ENCODE results near the gene ZNF625.
"Not testable (repeated sequence)": the region's sequence is repeated elsewhere in the genome, so short reads cannot be mapped to it uniquely, and the experiment has no call there.

ZNF625 gene

GRCh38 chr19:12137221-12137940, 19.2 kb downstream of the ZNF625 start:
- no peak for DNase-seq (ENCODE audit: low read depth in 2 of 2)

GRCh38 chr19:12133069-12133468, 23.5 kb downstream of the ZNF625 start:
- no peak for DNase-seq (ENCODE audit: low read depth in 2 of 2)

DNA sequence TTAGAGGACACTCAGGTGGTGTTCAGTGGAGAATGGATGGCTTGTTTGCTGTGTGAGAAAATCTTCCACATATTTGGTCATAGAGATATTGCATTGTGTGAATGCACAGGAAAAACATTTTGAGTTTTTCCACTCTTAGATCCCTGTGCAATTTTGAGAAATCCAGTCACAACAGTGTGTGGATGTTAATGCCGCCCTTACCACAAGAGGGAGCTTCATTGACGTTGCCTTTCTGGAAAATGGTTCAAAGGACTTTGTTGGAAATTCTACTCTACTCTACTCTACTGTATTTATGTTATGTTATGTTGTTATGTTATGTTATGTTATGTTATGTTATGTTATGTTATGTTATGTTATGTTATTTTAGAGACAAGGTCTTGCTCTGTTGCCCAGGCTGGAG, 29.8 kb downstream of the ZNF625 start:
- DNase-seq (ENCODE audit: low read depth in 2 of 2): no peak

DNA sequence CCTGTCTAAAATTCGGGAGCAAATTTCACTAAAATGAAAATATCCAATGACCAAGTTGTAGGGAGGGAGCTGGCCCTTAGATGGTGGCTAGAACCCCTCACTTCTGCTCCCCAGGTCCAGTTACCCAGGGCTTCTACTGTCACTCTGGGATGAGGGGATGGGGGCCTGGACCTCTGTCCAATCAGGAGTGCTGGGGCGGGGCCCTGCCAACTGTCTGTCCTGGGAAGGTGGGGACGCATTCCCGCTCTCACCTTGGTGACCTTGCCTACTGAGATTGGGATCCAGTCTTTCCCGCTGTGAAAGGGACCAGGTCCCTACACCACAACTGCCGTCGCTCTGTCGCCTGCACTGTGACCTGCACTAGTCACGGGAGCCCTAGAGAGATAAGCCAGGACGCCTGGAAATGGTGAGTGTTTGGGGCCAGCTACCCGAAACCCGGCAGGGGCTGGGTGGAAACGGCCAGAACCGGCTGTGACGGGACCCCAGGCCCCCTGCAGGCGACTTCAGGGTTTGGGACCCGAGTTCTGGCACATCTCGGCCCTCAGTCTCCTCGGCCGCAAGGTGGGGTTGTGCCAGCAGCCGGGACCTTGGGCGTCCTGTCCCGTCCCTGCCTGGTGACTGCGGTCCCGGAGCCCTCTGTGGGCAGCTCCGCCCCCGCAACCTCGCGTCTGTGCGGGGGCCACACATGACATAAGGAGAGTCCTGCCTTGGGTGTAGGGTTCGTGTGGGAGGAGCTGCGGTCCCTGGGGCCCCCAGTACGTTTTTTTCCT, 39.1 kb downstream of the ZNF625 start:
- no peak for DNase-seq (ENCODE audit: low read depth in 2 of 2)

DNA sequence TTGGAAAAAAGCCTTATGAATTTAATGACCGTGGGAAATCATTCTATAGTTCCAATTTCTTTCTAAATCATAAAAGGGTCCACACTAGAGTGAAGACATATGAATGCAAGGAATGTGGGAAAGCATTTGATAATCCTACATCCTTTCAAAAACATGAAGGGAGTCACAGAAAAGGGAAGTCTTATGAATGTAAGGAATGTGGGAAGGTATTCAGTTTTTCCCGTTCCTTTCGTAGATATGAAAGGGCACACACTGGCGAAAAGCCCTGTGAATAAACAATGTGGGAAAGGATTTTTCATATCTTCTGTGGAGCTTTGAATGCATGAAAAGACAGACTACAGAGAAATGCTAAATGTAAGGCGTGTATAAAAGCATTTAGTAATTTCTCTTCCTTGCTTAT, 43.4 kb downstream of the ZNF625 start:
- no peak for DNase-seq (ENCODE audit: low read depth in 2 of 2)

DNA sequence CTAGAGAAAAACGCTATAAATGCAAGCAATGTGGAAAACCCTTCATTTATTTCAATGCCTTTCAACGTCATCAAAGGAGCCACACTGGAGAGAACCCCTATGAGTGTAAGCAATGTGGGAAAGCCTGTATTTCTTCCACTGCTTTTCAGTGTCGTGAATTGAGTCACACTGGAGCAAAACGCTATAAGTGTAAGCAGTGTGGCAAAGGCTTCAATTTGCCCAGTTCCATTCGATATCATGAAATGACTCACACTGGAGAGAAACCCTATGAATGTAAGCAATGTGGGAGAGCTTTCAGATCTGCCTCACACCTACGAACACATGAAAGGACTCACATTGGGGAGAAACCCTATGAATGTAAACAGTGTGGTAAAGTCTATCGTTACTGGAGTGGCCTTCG, 43.8 kb downstream of the ZNF625 start:
- no peak for DNase-seq (ENCODE audit: low read depth in 2 of 2)

DNA sequence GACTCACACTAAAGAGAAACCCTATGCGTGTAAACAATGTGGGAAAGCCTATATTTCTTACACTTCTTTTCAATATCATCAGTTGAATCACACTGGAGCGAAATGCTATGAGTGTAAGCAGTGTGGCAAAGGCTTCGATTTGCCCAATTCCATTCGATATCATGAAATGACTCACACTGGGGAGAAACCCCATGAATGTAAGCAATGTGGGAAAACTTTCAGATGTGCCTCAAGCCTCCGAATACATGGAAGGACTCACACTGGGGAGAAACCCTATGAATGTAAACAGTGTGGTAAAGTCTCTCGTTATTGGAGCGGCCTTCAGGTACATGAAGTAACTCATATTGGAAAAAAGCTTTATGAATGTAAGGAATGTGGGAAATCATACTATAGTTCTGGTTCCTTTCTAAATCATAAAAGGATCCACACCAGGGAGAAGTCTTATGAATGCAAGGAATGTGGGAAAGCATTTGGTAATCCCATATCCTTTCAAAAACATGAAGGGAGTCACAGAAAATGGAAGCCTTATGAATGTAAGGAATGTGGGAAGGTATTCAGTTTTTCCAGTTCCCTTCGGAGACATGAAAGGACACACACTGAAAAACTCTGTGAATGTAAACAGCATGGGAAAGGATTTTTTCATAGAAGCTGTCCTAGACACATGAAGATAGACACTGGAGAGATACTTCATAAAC, 44.4 kb downstream of the ZNF625 start:
- DNase-seq (ENCODE audit: low read depth in 2 of 2): no peak

DNA sequence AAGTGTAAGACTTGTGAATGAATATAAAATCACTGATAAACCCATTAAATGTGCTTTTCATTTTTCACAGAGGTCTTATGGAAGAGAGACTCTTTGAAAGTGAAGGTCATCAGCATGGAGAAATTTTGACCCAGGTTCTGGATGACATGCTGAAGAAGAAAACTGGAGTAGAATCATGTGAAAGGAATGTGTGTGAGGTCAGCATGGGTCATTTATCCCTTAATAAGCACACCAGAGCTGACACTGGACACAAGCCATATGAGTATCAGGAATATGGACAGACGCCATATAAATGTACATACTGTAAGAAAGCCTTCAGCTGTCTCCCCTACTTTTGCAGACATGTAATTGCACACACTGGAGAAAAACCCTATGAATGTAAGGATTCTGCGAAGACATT, 45.4 kb downstream of the ZNF625 start:
- no peak for DNase-seq (ENCODE audit: low read depth in 2 of 2)

DNA sequence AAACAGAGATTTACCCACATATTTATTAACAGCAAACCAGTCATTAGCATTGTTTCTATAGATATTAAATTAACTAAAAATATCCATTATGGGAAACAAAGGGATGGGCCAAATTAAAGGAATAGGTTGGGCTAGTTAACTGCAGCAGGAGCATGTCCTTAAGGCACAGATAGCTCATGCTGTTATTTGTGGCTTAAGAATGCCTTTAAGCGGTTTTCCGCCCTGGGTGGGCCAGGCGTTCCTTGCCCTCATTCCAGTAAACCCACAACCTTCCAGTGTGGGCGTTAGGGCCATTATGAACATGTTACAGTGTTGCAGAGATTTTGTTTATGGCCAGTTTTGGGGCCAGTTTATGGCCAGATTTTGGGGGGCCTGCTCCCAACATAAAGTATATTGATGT, 52.6 kb downstream of the ZNF625 start:
- not testable (repeated sequence) for DNase-seq (ENCODE audit: low read depth in 2 of 2)

- no peak for DNase-seq (ENCODE audit: low read depth in 2 of 2)
Measured at GRCh38 chr19:12098040-12098439, 58.5 kb downstream of the ZNF625 start.

DNA sequence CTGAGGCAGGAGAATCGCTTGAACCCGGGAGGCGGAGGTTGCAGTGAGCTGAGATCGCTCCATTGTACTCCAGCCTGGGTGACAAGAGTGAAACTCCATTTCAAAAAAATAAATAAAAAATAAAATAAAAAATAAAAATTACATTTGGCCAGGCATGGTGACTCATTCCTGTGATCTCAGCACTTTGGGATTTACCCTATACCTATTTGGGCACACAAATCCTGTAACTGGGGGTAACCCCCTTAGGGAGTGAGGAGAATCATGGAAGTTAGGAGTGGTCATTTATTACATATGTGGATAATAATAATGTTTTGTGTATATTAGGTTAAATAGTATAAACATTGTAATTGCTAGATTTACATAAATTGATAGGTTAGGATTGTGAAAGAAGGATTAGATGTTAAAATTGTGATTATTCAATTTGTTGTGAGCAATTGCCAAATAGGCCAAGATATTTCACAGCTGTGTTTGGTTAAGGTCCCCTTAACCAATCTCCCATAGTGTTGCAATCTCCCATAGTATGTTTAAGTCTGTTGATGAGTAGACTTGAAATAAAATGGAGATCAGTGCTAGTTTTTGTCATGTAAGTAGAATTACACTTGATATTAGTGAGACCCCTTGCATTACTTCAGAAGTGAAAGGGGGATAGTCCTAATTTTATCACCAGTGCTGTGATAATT, 61.3 kb downstream of the ZNF625 start:
- no peak for DNase-seq (ENCODE audit: low read depth in 2 of 2)
